GM13977 (cell line): ENCODE results near the gene TMBIM4.

ENCODE experiments used
- DNase-seq: peaks from one replicate; pipeline ENCODE4 v3.0.0; 2012; ENCODE audit warnings: low spot score
- in situ Hi-C: fragments of 300-500 bp; cut with MboI; formaldehyde crosslinking; loops from one replicate; pipeline ENCODE4 v1.12.0; 2022; ENCODE audit warnings: low sequenced_read_pairs, low pct_unique_long_range_greater_than_20kb, mixed read lengths, inconsistent platforms; ENCODE audit not compliant: unreplicated experiment
- TF ChIP-seq, protein P1 (sequence below): IDR thresholded peaks from 2 replicates; pipeline ENCODE4 v1.5.1; 2012; ENCODE audit warnings: mild to moderate bottlenecking, control low read depth; ENCODE audit not compliant: insufficient read depth; ENCODE audit errors: extremely low read depth, missing control alignments

TMBIM4 gene

DNA sequence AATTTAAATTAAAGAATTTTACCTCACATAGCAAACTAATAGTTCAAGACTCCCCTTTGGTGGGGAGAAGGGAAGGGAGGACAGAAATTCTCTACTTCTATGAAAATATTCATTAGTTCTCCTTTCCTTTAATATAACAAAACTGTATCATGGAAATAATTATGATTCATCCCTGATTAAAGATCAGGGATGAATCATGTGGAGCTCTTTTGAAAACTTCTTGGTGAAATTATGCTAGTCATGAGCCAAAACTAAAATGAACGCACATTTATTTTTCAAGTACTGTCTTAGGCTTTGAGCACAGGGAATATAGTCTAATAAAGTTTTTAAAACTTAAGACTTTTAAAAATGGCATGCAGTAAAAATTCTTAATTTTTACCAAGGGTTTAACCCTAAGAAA lies 17.1 kb downstream of the TMBIM4 start:
- TF ChIP-seq, protein P1, sequence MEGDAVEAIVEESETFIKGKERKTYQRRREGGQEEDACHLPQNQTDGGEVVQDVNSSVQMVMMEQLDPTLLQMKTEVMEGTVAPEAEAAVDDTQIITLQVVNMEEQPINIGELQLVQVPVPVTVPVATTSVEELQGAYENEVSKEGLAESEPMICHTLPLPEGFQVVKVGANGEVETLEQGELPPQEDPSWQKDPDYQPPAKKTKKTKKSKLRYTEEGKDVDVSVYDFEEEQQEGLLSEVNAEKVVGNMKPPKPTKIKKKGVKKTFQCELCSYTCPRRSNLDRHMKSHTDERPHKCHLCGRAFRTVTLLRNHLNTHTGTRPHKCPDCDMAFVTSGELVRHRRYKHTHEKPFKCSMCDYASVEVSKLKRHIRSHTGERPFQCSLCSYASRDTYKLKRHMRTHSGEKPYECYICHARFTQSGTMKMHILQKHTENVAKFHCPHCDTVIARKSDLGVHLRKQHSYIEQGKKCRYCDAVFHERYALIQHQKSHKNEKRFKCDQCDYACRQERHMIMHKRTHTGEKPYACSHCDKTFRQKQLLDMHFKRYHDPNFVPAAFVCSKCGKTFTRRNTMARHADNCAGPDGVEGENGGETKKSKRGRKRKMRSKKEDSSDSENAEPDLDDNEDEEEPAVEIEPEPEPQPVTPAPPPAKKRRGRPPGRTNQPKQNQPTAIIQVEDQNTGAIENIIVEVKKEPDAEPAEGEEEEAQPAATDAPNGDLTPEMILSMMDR: no peak
- no peak for DNase-seq
- in situ Hi-C loops: no loop called here

DNA sequence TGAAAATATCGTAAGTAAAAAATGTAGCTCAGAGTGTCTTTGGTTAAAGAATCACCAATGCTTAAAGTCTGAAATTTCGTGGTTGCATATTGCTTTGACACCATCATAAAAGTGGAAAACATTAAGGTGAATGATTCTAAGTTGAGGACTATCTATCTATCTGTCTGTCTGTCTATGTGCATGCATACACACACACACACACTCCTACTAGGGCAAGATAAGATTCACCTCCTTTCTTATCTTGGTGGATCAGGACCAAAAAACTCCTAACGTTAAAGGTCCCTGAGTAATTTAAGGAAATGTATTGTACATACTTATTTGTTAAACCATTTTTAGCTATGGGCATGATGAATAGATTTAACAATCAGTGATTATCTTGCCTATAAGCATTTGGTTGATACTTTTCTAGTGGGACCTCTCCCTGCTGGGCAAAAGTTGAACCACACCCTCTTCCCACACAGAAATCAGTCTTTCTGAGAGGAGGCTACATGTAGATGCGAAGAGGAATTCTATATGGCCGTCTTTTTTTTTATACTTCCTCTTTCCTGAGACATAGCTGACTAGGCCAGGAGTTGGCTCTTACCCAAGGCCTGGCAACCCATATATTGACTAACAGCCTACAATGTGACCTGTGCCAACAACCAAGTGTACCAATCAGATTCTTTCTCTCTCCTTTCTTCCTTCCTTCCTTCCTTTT lies 19.9 kb downstream of the TMBIM4 start:
- DNase-seq: no peak
- in situ Hi-C loops: no loop called here
- TF ChIP-seq, protein P1: no peak

DNA sequence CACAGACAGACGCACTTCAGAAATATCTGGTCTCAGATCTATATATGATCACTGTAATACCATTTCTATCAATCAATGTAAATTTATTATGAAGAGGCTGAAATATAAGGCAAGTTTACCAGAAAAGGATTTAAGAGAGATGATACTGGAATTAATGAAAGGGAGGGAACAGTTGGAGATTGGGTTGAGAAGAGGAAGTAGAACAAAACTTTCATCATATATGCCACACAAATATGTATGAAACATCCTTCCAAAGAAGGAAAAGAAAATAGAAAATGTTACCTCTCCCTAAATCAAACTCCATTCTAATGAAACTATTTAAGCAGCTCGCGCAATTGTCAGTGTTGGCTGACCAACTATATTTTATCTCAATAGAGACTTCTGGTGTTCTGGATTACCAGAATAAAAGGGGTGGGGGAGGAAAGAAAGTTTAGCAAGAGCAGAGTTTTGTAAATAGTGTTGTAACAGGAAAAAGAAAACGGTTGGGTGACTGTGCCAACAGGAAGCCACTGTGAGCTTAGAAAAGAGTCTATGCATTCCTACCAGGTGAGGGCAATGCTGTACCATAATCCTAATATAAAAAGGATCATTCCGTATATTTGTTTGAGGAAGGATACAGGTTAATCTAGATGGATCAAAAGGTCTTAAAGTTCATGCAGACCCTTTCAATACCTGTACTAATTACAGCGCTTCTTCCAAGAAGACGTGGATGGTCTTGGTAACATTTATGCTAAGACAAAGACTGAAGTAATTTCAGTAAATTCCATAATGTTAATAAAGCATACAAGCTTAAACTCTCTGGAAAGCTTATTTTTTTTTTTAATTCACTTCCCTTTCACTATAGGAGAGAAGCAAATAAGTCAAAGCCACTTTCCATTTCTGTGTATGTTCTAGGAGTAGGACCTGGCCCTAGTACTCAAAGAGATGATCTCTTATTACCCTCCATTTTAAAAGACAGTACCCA lies 24.7 kb downstream of the TMBIM4 start:
- TF ChIP-seq, protein P1: peak; percentile 23
- DNase-seq: no peak
- in situ Hi-C loops: no loop called here

DNA sequence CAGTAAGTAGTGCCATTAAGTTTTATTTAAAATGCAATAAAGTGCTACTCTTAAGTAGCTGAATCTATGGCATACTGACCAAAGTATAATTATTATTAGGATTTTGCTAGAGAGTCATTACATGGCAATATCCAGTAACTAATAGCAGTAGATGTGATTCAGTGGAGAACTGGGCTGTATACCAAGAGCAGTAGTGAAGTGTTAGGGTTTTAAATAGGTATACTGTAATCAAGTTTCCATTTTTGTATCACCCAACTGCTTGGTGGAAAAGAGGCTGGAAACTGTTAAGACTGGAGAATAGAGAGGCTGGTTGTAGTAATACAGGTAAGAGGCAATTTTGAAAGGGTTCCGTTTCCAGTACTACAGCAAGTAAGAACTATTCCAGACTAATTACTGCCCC lies 25.9 kb downstream of the TMBIM4 start:
- DNase-seq: no peak
- TF ChIP-seq, protein P1: no peak
- in situ Hi-C loops: no loop called here

DNA sequence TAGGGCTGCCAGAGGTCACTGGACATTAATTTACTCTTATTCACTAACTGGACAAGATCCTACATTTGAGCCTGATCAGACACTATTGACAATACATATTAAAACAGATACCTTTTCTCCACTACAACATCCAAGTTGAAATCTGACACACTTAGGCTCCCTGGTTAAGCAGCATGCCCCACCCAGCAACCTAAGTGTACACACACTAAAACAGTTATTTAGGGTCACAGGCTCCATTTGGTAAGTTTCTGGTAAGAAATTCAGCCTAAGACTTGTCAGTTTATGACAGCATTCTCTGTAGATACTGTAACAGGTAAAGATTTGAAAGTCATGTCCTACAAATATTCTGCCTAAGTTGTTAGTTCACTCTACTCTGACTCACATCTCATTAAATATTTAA lies 27.0 kb downstream of the TMBIM4 start:
- in situ Hi-C loops: no loop called here
- no peak for DNase-seq
- TF ChIP-seq, protein P1: no peak

DNA sequence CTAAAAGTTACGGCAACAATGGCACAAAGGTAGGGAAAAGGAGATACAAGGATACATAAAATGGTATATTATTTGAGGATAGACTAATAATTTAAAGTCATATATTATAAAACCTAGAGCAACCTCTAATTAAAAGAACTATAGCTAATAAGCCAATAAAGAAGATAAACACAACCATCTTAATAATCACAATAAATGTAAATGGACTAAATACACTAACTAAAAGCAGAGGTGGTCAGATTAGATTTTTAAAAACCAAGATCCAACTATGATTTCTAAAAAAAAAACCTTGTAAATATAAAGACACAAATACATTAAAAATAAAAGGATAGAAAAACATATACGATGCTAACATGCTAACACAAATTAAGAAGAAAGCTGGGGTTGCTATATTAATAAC lies 28.5 kb downstream of the TMBIM4 start:
- in situ Hi-C loops: no loop called here
- TF ChIP-seq, protein P1: no peak
- no peak for DNase-seq
